PC-9 (cell line): ENCODE results near the gene CHIA. TPM values are rescaled to one million over a fixed set of nuclear protein-coding genes. Genes with fewer than 3 reads are reported as not detected.

Experiments used
- BruUV-seq: library from RNA; stranded (reverse); fragments of 400-500 nt; replicated peaks from 2 replicates; lab custom pipeline; 2021; lab: Mats Ljungman, UMichigan
- CTCF ChIA-PET: fragments of 300-600 bp; sonication (Branson Sonifier 250); formaldehyde crosslinking; loops from one replicate; lab custom pipeline; 2022; ENCODE audit warnings: antibody characterized with exemption; lab: Charles Lee
- POLR2A ChIA-PET: fragments of 300-600 bp; sonication (Branson Sonifier 250); formaldehyde crosslinking; loops from one replicate; lab custom pipeline; 2022; ENCODE audit warnings: antibody characterized with exemption; ENCODE audit not compliant: unreplicated experiment; lab: Charles Lee
- DNase-seq, 2 experiments: peaks; one replicate each; pipeline versions ENCODE4 v3.0.0 to v3.0.0-alpha.2; 2015 to 2022; ENCODE audit warnings: mixed read lengths in 1 of 2
- H2AFZ ChIP-seq: fragments of 200-600 bp; sonication (generic); 2 replicates; pipeline ENCODE4 v1.8.1; 2017; ENCODE audit warnings: antibody characterized with exemption
- H3F3A ChIP-seq: fragments of 200-600 bp; sonication (generic); 2 replicates; pipeline ENCODE4 v1.8.1; 2017; ENCODE audit warnings: antibody characterized with exemption, mild to moderate bottlenecking, low read depth; ENCODE audit not compliant: insufficient read depth
- H3K27ac ChIP-seq: fragments of 200-600 bp; sonication (generic); 2 replicates; pipeline ENCODE4 v1.6.1; 2016; ENCODE audit warnings: mixed run types
- H3K27me3 ChIP-seq: fragments of 200-600 bp; sonication (generic); 2 replicates; pipeline ENCODE4 v1.6.1; 2016; ENCODE audit warnings: low read depth, mixed run types; ENCODE audit not compliant: insufficient read depth
- H3K36me3 ChIP-seq: fragments of 200-600 bp; sonication (generic); 2 replicates; pipeline ENCODE4 v1.6.1; 2016; ENCODE audit warnings: low read depth, mixed run types
- H3K4me1 ChIP-seq: fragments of 200-600 bp; sonication (generic); replicated peaks from 2 replicates; pipeline ENCODE4 v1.6.1; 2016; ENCODE audit warnings: mixed run types; ENCODE audit not compliant: insufficient read depth
- H3K4me2 ChIP-seq: fragments of 200-600 bp; sonication (generic); 2 replicates; pipeline ENCODE4 v1.6.1; 2017; ENCODE audit warnings: mixed run types
- H3K4me3 ChIP-seq: fragments of 200-600 bp; sonication (generic); 2 replicates; pipeline ENCODE4 v1.6.1; 2016; ENCODE audit warnings: mixed run types
- H3K79me2 ChIP-seq: fragments of 200-600 bp; sonication (generic); 2 replicates; pipeline ENCODE4 v1.6.1; 2017; ENCODE audit warnings: low read depth, mixed run types
- H3K9me2 ChIP-seq: fragments of 200-600 bp; sonication (generic); 2 replicates; pipeline ENCODE4 v1.8.1; 2017; ENCODE audit warnings: mild to moderate bottlenecking; ENCODE audit not compliant: insufficient read depth
- H3K9me3 ChIP-seq: fragments of 200-600 bp; sonication (generic); 2 replicates; pipeline ENCODE4 v1.8.1; 2016; ENCODE audit warnings: low read depth; ENCODE audit not compliant: insufficient read depth
- H4K20me1 ChIP-seq: fragments of 200-600 bp; sonication (generic); 2 replicates; pipeline ENCODE4 v1.8.1; 2017; ENCODE audit not compliant: insufficient read depth
- CTCF ChIP-seq: fragments of 200-600 bp; sonication (generic); conservative IDR thresholded peaks from 2 replicates; pipeline ENCODE4 v1.6.1; 2017; ENCODE audit warnings: mixed run types, antibody characterized with exemption, mild to moderate bottlenecking, moderate library complexity
- EZH2 ChIP-seq: fragments of 200-600 bp; sonication (generic); IDR thresholded peaks from 2 replicates; pipeline ENCODE4 v1.8.0; 2017; ENCODE audit warnings: antibody characterized with exemption, low read depth
- intact Hi-C: fragments of 100-400 bp; cut with micrococcal nuclease; formaldehyde crosslinking; loops from one replicate; pipeline ENCODE4 v1.10.0; 2022; ENCODE audit not compliant: unreplicated experiment
- total RNA-seq: library from RNA; stranded (reverse); gene quantifications from 2 replicates; pipeline ENCODE4 v1.2.3, GENCODE V29; 2021

Gene CHIA
- total RNA-seq, 1 experiment from 2014 or later: not detected

- Histone ChIP-seq H3K27me3 (no peaks in the 10 kb centered on the region), H3K4me2 (no peak overlapping the region), H3K4me1 (no peaks in the 10 kb centered on the region), H2AFZ (no peak overlapping the region), H3K79me2 (no peaks in the 10 kb centered on the region), H3K9me2 (no peaks in the 10 kb centered on the region), H3K9me3 (no peaks in the 10 kb centered on the region), H3F3A (no peaks in the 10 kb centered on the region), H3K36me3 (no peaks in the 10 kb centered on the region), H3K27ac (no peak overlapping the region), H4K20me1 (no peaks in the 10 kb centered on the region), H3K4me3 (no peak overlapping the region)
- no TSS peak for BruUV-seq
- TF ChIP-seq CTCF (no peak), EZH2 (no peak)
- CTCF ChIA-PET: no interaction called here
- intact Hi-C loops: no loop called here
- POLR2A ChIA-PET: no interaction called here
- no peak for DNase-seq
Observed at GRCh38 chr1:111275079-111275478, 15.6 kb upstream of the CHIA start.

GRCh38 chr1:111275780-111276433 is 14.7 kb upstream of the CHIA start:
- Histone ChIP-seq H3K9me3 (no peaks in the 10 kb centered on the region), H2AFZ (no peak overlapping the region), H3K79me2 (no peaks in the 10 kb centered on the region), H3K4me1 (no peaks in the 10 kb centered on the region), H3K9me2 (no peaks in the 10 kb centered on the region), H3K4me3 (no peak overlapping the region), H3K4me2 (no peak overlapping the region), H3K36me3 (no peaks in the 10 kb centered on the region), H3K27me3 (no peaks in the 10 kb centered on the region), H4K20me1 (no peaks in the 10 kb centered on the region), H3K27ac (no peak overlapping the region), H3F3A (no peaks in the 10 kb centered on the region)
- ChIA-PET CTCF (no interaction called here), POLR2A (no interaction called here)
- no TSS peak for BruUV-seq
- TF ChIP-seq EZH2 (no peak), CTCF (no peak)
- intact Hi-C loops: no loop called here
- DNase-seq: no peak

- DNase-seq: no peak
- Histone ChIP-seq H3K4me1 (no peaks in the 10 kb centered on the region), H2AFZ (no peak overlapping the region), H3K4me2 (no peak overlapping the region), H3K9me3 (no peaks in the 10 kb centered on the region), H3K9me2 (no peaks in the 10 kb centered on the region), H3K36me3 (no peaks in the 10 kb centered on the region), H3K4me3 (no peak overlapping the region), H3K27me3 (no peaks in the 10 kb centered on the region), H3K27ac (no peak overlapping the region), H4K20me1 (no peaks in the 10 kb centered on the region), H3F3A (no peaks in the 10 kb centered on the region), H3K79me2 (no peaks in the 10 kb centered on the region)
- intact Hi-C loops: no loop called here
- no TSS peak for BruUV-seq
- TF ChIP-seq CTCF (no peak), EZH2 (no peak)
- POLR2A ChIA-PET: no interaction called here
- CTCF ChIA-PET: no interaction called here
Observed at GRCh38 chr1:111279144-111279543, 11.5 kb upstream of the CHIA start.
